GM23248 (cell line): Measurements from ENCODE around the gene POLN. TPM values are rescaled to one million over a fixed set of nuclear protein-coding genes. Genes with fewer than 3 reads are reported as not detected.

Experiments
- DNase-seq: peaks from one replicate; pipeline ENCODE4 v3.0.0-alpha.2; 2015
- H2AFZ ChIP-seq: fragments of 200-600 bp; sonication (generic); 2 replicates; pipeline ENCODE4 v1.6.1; 2016; ENCODE audit warnings: antibody characterized with exemption
- H3F3A ChIP-seq: fragments of 200-600 bp; sonication (generic); 2 replicates; pipeline ENCODE4 v1.6.1; 2016; ENCODE audit warnings: mild to moderate bottlenecking, antibody characterized with exemption, mixed run types; ENCODE audit not compliant: insufficient read depth
- H3K27ac ChIP-seq: fragments of 200-600 bp; sonication (generic); 2 replicates; pipeline ENCODE4 v1.5.1; 2016; ENCODE audit warnings: mild to moderate bottlenecking
- H3K27me3 ChIP-seq: fragments of 200-600 bp; sonication (generic); replicated peaks from 2 replicates; pipeline ENCODE4 v1.6.1; 2016; ENCODE audit warnings: mild to moderate bottlenecking; ENCODE audit not compliant: insufficient read depth
- H3K36me3 ChIP-seq: fragments of 200-600 bp; sonication (generic); 2 replicates; pipeline ENCODE4 v1.6.1; 2016; ENCODE audit warnings: low read depth, mild to moderate bottlenecking
- H3K4me1 ChIP-seq: fragments of 200-600 bp; sonication (generic); 2 replicates; pipeline ENCODE4 v1.6.1; 2016; ENCODE audit warnings: mild to moderate bottlenecking; ENCODE audit not compliant: insufficient read depth
- H3K4me2 ChIP-seq: fragments of 200-600 bp; sonication (generic); one replicate; pipeline ENCODE4 v1.6.1; 2016; ENCODE audit warnings: mild to moderate bottlenecking; ENCODE audit not compliant: unreplicated experiment
- H3K4me3 ChIP-seq: fragments of 200-600 bp; sonication (generic); 2 replicates; pipeline ENCODE4 v1.5.1; 2016; ENCODE audit warnings: mild to moderate bottlenecking
- H3K79me2 ChIP-seq: fragments of 200-600 bp; sonication (generic); 2 replicates; pipeline ENCODE4 v1.6.1; 2016; ENCODE audit warnings: mild to moderate bottlenecking; ENCODE audit not compliant: insufficient read depth
- H3K9ac ChIP-seq: fragments of 200-600 bp; sonication (generic); 2 replicates; pipeline ENCODE4 v1.6.1; 2016; ENCODE audit warnings: mild to moderate bottlenecking
- H3K9me2 ChIP-seq: fragments of 200-600 bp; sonication (generic); 2 replicates; pipeline ENCODE4 v1.6.1; 2016; ENCODE audit warnings: mixed run types, mild to moderate bottlenecking, moderate library complexity; ENCODE audit not compliant: insufficient read depth
- H3K9me3 ChIP-seq: fragments of 200-600 bp; sonication (generic); one replicate; pipeline ENCODE4 v1.6.1; 2017; ENCODE audit warnings: low read depth
- H4K20me1 ChIP-seq: fragments of 200-600 bp; sonication (generic); 2 replicates; pipeline ENCODE4 v1.6.0; 2016; ENCODE audit not compliant: insufficient read depth
- EZH2 ChIP-seq: fragments of 200-600 bp; sonication (generic); IDR thresholded peaks from 2 replicates; pipeline ENCODE4 v1.6.1; 2018; ENCODE audit warnings: antibody characterized with exemption, mild to moderate bottlenecking; ENCODE audit not compliant: insufficient read depth, poor library complexity, severe bottlenecking
- EZH2phosphoT487 ChIP-seq: fragments of 200-600 bp; sonication (generic); IDR thresholded peaks from 2 replicates; pipeline ENCODE4 v1.6.1; 2018; ENCODE audit warnings: antibody characterized with exemption, moderate library complexity, mild to moderate bottlenecking, low read depth; ENCODE audit not compliant: insufficient read depth
- WGBS, 2 experiments: methylation state at CpG; one replicate each; pipeline ENCODE4 v1.1.6; 2015 to 2017; ENCODE audit warnings: low lambda C conversion rate in 2 of 2, low coverage in 1 of 2; ENCODE audit errors: missing lambda C conversion rate in 2 of 2; 5-methylcytosine and 5-hydroxymethylcytosine counted together
- in situ Hi-C: fragments of 300-500 bp; cut with MboI; formaldehyde crosslinking; loops from 2 replicates; pipeline ENCODE4 v1.15.0; 2020
- polyA plus RNA-seq: library from polyadenylated mRNA; unstranded; fragments of >200 nt; fragmentation: Nextera tagmentation; extraction: Ambion mirVana; gene quantifications from 2 replicates; pipeline ENCODE4 v1.2.1, GENCODE V29; 2016
- total RNA-seq: library from RNA; depleted of rRNA; stranded (reverse); fragments of >200 nt; shearing (Covaris generic); gene quantifications from 2 replicates; pipeline ENCODE4 v1.2.3, GENCODE V29; 2014

Gene POLN
- total and polyA plus RNA-seq, 2 experiments from 2014 or later: 1.6 to 3.9 TPM

DNA sequence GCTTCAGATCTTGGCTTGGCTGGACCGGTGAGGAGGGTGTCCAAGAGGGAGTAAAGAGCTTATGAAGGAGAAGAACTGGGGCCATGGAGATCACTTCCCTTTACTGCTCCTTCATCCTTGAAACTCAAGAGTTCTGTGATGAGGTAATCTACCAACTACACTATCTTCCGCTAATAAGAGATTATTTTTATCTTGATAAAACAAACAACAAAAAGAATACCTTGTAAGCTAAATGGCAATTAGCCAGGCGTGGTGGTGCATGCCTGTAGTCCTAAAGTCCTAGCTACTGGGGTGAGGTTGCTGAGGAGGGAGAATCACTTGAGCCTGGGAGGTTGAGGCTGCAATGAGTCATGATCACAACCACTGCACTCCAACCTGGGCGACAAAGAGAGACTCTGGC lies 47.4 kb downstream of the POLN start:
- 85% methylated on average over 4 of the region's 4 CpGs for WGBS, 2 experiments
- H3K4me2 ChIP-seq: no peak overlapping the region

DNA sequence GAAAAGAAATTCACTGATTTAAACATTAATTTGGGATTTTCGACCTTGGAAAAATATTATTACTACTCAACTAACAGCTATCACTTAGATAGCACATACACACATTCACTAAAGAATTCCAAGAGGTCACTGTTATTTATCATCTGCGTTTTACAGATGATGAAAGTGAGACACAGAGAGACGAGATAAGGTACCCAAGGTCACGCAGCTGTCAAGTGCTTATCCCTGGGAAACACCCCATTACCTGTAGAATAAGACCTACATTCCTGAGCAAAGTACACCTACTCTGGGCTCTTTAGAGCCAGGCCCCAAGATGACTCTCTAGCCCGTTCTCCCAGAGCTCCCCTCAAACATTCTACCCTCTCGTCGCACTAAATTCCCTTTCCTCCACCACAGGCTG lies 48.6 kb downstream of the POLN start:
- no peak for DNase-seq
- TF ChIP-seq EZH2phosphoT487: no peak
- TF ChIP-seq EZH2: no peak
- H3K4me2 ChIP-seq: no peak overlapping the region
- no peaks in the 10 kb centered on the region for H4K20me1 ChIP-seq
- H2AFZ ChIP-seq: no peak overlapping the region
- peaks cover 2% of the 10 kb centered on the region; the same call in 1 of the 2 replicates for H3K36me3 ChIP-seq
- H3K79me2 ChIP-seq: no peaks in the 10 kb centered on the region
- no peaks in the 10 kb centered on the region for H3K27me3 ChIP-seq
- 82 to 86% methylated on average over 7 of the region's 7 CpGs for WGBS, 2 experiments
- no peak overlapping the region for H3K9ac ChIP-seq
- no peak overlapping the region for H3K27ac ChIP-seq
- H3F3A ChIP-seq: no peaks in the 10 kb centered on the region
- no peaks in the 10 kb centered on the region for H3K9me2 ChIP-seq
- in situ Hi-C loops: no loop called here
- no peak overlapping the region for H3K4me3 ChIP-seq
- no peaks in the 10 kb centered on the region for H3K4me1 ChIP-seq
- H3K9me3 ChIP-seq: no peaks in the 10 kb centered on the region

More for the DNA sequence above, 47.4 kb downstream of the POLN start:
- H3K4me3 ChIP-seq: no peak overlapping the region
- no peaks in the 10 kb centered on the region for H3K79me2 ChIP-seq
- no peaks in the 10 kb centered on the region for H3K27me3 ChIP-seq
- TF ChIP-seq EZH2phosphoT487: no peak
- TF ChIP-seq EZH2: no peak
- no peak overlapping the region for H3K27ac ChIP-seq
- H4K20me1 ChIP-seq: no peaks in the 10 kb centered on the region
- H3K36me3 ChIP-seq: peaks cover 2% of the 10 kb centered on the region; the same call in 1 of the 2 replicates
- H3F3A ChIP-seq: no peaks in the 10 kb centered on the region
- no peaks in the 10 kb centered on the region for H3K4me1 ChIP-seq
- in situ Hi-C loops: no loop called here
- H3K9ac ChIP-seq: no peak overlapping the region
- DNase-seq: no peak
- H3K9me3 ChIP-seq: no peaks in the 10 kb centered on the region
- no peaks in the 10 kb centered on the region for H3K9me2 ChIP-seq
- H2AFZ ChIP-seq: no peak overlapping the region

GRCh38 chr4:2186865-2187172 lies 55.1 kb downstream of the POLN start:
- Histone ChIP-seq H3K27me3 (no peaks in the 10 kb centered on the region), H3K4me2 (no peak overlapping the region), H3K9me2 (no peaks in the 10 kb centered on the region), H3K79me2 (no peaks in the 10 kb centered on the region), H3K4me3 (no peak overlapping the region), H3K4me1 (no peaks in the 10 kb centered on the region), H3K36me3 (0 out of 2 replicates have a peak, but pooled peaks cover 5% of the 10 kb centered on the region), H3K9ac (no peak overlapping the region), H3F3A (no peaks in the 10 kb centered on the region), H2AFZ (no peak overlapping the region), H4K20me1 (no peaks in the 10 kb centered on the region), H3K9me3 (no peaks in the 10 kb centered on the region), H3K27ac (no peak overlapping the region)
- TF ChIP-seq EZH2phosphoT487 (no peak), EZH2 (no peak)
- in situ Hi-C loops: no loop called here
- no peak for DNase-seq

DNA sequence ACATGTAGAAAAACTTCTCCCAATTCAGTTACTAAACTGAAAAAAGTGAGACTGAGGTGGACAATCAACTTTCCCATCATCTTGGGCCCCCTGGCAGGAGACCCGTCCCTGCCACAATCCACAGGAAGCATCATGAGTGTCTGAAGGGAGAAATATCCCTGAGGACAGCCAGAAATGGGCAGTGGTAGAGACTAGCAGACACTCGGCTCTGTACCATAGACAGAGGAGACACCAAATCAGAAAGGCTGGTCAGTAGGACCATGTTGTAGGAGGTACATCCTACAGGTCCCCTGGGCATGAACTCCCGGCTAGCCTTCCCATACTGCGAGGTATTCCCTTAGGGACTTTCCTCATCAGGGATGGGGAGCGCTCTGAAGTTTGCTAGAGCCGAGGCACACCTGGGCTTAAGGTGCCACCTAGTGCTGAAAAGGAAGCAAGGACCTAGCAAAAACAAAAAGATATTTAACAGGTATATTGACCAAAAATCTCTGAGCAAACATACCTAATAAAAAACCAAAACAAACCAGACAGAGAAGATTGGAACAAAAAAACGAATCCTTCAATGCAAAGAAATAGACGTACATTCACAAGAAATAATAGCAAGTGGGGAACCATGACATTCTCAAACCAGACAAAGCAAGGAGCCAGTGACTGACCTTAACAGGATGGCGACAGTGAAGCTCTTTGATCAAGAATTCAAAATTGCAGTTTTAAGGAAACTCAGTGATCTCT lies 55.6 kb downstream of the POLN start:
- Histone ChIP-seq H3F3A (no peaks in the 10 kb centered on the region), H3K79me2 (no peaks in the 10 kb centered on the region), H3K36me3 (0 out of 2 replicates have a peak, but pooled peaks cover 5% of the 10 kb centered on the region), H3K4me3 (no peak overlapping the region), H3K4me2 (no peak overlapping the region), H3K9me2 (no peaks in the 10 kb centered on the region), H3K27ac (no peak overlapping the region), H3K27me3 (no peaks in the 10 kb centered on the region), H4K20me1 (no peaks in the 10 kb centered on the region), H3K9ac (no peak overlapping the region), H3K9me3 (no peaks in the 10 kb centered on the region), H3K4me1 (no peaks in the 10 kb centered on the region), H2AFZ (no peak overlapping the region)
- no peak for DNase-seq
- 66 to 67% methylated on average over 9 of the region's 9 CpGs for WGBS, 2 experiments
- TF ChIP-seq EZH2 (no peak), EZH2phosphoT487 (no peak)
- in situ Hi-C loops: no loop called here

- in situ Hi-C loops: no loop called here
- no peak overlapping the region for H3K27ac ChIP-seq
- no peaks in the 10 kb centered on the region for H3K79me2 ChIP-seq
- no peak overlapping the region for H3K4me3 ChIP-seq
- H3K4me1 ChIP-seq: no peaks in the 10 kb centered on the region
- no peak overlapping the region for H3K9ac ChIP-seq
- no peaks in the 10 kb centered on the region for H3K9me3 ChIP-seq
- no peaks in the 10 kb centered on the region for H3K27me3 ChIP-seq
- TF ChIP-seq EZH2phosphoT487 (no peak), EZH2 (no peak)
- no peaks in the 10 kb centered on the region for H3F3A ChIP-seq
- no peak overlapping the region for H3K4me2 ChIP-seq
- no peaks in the 10 kb centered on the region for H3K9me2 ChIP-seq
- 0 out of 2 replicates have a peak, but pooled peaks cover 5% of the 10 kb centered on the region for H3K36me3 ChIP-seq
- peak; percentile 7 for DNase-seq
- H2AFZ ChIP-seq: no peak overlapping the region
- no peaks in the 10 kb centered on the region for H4K20me1 ChIP-seq
Measured at GRCh38 chr4:2183394-2183793, 58.5 kb downstream of the POLN start.
